ENCODE data around the gene CEP120. TPM values are rescaled to one million over a fixed set of nuclear protein-coding genes. Genes with fewer than 3 reads are reported as not detected.
"Not testable (repeated sequence)": the region's sequence is repeated elsewhere in the genome, so short reads cannot be mapped to it uniquely, and the experiment has no call there.

Gene CEP120
- total and polyA plus RNA-seq, 2 of the 4 experiments (the other 2 are of a cell fraction), result 6.7 to 46.1 TPM

DNA sequence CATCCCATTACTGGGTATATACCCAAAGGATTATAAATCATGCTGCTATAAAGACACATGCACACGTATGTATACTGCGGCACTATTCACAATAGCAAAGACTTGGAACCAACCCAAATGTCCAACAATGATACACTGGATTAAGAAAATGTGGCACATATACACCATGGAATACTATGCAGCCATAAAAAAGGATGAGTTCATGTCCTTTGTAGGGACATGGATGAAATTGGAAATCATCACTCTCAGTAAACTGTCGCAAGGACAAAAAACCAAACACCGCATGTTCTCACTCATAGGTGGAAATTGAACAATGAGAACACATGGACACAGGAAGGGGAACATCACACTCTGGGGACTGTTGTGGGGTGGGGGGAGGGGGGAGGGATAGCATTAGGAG, 35.8 kb upstream of the CEP120 start:
- not testable (repeated sequence) for BruUV-seq (replicated peaks); H3K27me3 ChIP-seq (ENCODE audit: control insufficient read depth, insufficient read depth, low read length); H3K4ac ChIP-seq (ENCODE audit: low read depth, low read length)

More for the DNA sequence above, 35.8 kb upstream of the CEP120 start:
- H2BK15ac ChIP-seq (ENCODE audit: low read depth, low read length); H3K36me3 ChIP-seq (ENCODE audit: control insufficient read depth, insufficient read depth, low read length); H3K9me1 ChIP-seq (ENCODE audit: insufficient read depth, low read length); POLR2A ChIA-PET (ENCODE audit: unreplicated experiment); H3K23ac ChIP-seq (ENCODE audit: low read depth, low read length); H2BK120ac ChIP-seq (ENCODE audit: low read depth, low read length); intact Hi-C loops (cut with micrococcal nuclease); H2AK9ac ChIP-seq (replicated peaks; ENCODE audit: low read depth, low read length, poor library complexity); H3K56ac ChIP-seq (ENCODE audit: extremely low read depth, insufficient read depth, low read length); H2AFZ ChIP-seq (replicated peaks; ENCODE audit: low read length, poor library complexity); H3K9me3 ChIP-seq (ENCODE audit: control insufficient read depth, insufficient read depth, low read length); dilution Hi-C loops (cut with HindIII; ENCODE audit: low sequenced_read_pairs, unreplicated experiment); H3K9ac ChIP-seq (ENCODE audit: low read depth, low read length); CTCF ChIA-PET; H3K27ac ChIP-seq (ENCODE audit: insufficient read depth, low read length); ATAC-seq (ENCODE audit: low read depth); H3K14ac ChIP-seq (replicated peaks; ENCODE audit: low read depth, low read length); H3K18ac ChIP-seq (ENCODE audit: low read depth, low read length); H3K4me1 ChIP-seq (ENCODE audit: control insufficient read depth, insufficient read depth, low read length); H4K5ac ChIP-seq (ENCODE audit: low read depth, low read length); H2AK5ac ChIP-seq (ENCODE audit: low read depth, low read length); H4K8ac ChIP-seq (ENCODE audit: low read depth in 2 of 2, low read length in 2 of 2); in situ Hi-C loops (cut with MboI; ENCODE audit: low sequenced_read_pairs); H3K79me1 ChIP-seq (ENCODE audit: low read depth in 1 of 2, low read length in 2 of 2); H2BK5ac ChIP-seq (ENCODE audit: low read depth, low read length, poor library complexity, severe bottlenecking); H3K4me3 ChIP-seq (ENCODE audit: insufficient read depth, low read depth, low read length); H4K91ac ChIP-seq (ENCODE audit: insufficient read depth, low read depth, low read length); H3K4me2 ChIP-seq (ENCODE audit: low read depth, low read length); DNase-seq; H4K20me1 ChIP-seq (ENCODE audit: insufficient read depth, low read length); H2BK20ac ChIP-seq (ENCODE audit: low read depth, low read length): not testable (repeated sequence)
- whole genome bisulfite sequencing, 2 experiments (ENCODE audit: extremely low coverage in 2 of 2, insufficient read length in 1 of 2), result no CpG with 5 or more reads among the region's 4 CpGs

Data from IMR-90 (cell line).